CD4-positive, alpha-beta T cell treated with Interleukin-15 for 4 hours (primary cell): ENCODE data around the gene MEGF10.

Experiments used
- DNase-seq: peaks from one replicate; pipeline ENCODE4 v3.0.0-alpha.2; 2020; ENCODE audit warnings: low spot score

MEGF10 gene

DNA sequence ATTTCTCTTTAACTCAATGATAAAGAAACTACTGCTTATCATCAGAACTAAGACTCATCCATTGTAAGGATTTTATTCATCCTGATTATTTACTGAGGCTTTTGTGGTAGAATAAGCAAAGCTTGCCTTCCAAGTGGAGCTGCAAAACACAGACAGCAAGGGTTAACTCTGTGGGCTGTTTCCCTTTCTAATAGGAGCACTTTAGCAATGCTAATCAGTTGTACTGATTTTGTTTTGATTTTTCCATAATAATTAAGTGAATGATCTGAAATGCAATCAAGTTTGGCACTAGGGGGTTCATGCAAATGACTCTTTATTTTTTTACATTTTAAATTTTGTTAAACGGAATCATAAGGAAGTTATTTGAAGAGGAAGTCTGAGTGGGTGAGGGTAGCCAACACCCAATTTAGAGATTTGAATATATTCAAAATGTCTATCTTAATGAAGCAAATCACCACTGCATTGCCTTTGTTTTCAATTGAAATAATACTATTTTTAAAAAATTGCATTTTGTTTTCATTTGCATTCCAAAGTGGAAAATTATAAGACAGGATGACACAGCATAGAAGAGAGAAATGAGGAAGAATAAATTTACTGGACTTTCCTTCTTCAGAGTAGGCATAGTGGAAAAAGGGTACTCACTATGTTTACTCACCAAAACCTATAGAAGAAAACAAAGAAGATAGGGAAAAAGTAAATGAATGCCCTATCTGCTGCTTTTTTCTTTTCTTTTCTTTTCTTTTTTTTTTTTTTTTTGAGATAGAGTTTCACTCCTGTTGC lies 36.6 kb downstream of the MEGF10 start:
- DNase-seq: no peak

DNA sequence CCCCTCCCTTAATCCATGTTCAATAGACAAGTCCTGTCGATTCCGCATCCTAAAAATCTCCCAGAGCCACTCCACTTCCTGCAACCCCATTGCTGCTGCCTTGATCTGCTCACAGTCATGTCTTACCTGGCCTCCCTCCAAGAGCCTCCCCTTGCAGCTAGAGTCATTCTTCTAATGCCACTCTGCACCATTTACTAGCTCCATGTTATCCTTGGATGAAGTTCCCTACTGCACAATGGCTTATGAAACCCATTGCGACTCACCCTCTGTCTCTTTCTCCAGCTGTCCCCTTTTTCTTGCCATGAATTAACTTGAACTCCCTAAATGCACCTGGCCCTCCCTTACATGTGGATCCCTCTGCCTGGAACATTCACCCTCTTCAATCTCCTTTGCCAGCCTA lies 39.5 kb downstream of the MEGF10 start:
- no peak for DNase-seq

DNA sequence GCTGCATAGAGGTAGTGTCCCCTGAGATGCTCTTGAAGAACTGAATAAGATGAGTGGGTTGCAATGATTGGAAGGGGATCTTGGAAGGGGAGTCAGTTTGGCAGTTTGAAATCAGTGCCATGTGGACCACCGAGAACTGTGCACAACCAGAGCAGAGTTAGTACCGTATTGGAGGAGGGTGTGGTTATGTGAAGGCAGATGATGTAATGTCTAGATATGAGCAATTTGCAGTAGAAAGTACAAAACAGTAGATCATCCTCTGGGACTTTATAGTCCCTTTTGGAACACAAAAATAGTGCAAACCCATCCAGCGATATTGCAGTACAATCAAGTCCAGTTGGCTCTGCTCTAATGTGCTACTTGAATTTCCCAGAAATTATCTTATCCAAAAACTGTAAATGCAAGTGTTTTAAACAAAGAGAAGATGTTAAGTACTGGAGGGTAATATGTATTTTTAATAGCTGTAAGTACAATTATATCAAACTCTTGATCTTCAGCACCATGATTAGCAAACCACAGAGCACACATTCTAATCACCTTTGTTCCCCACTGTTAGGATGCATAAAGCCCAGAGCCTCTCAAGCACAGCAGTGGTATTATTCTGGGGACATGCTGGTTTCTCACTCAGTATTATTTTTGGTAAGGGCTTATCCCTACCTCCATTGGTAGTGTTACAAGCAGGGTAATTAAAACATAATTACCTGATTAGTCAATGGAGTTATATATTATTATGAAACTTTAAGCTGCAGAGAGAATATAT lies 41.5 kb downstream of the MEGF10 start:
- DNase-seq: no peak

DNA sequence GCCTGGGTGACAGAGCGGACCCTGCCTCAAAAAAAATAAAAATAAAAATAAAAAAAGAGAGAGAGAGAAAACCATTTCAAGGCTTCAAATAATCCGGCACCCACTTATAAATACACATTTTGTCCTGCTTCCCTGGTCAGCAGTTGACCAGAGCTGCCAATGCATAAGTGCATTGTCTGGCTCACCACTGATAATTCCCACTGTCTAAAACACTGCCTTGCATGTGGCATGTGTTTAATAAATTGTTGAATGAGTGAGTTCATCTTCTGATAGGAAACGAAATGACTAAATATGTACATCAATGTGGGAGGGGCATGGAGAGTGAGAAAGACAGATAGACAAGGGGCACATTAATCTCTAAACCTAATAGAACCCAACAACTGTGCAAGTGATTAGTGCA lies 42.9 kb downstream of the MEGF10 start:
- DNase-seq: no peak

DNA sequence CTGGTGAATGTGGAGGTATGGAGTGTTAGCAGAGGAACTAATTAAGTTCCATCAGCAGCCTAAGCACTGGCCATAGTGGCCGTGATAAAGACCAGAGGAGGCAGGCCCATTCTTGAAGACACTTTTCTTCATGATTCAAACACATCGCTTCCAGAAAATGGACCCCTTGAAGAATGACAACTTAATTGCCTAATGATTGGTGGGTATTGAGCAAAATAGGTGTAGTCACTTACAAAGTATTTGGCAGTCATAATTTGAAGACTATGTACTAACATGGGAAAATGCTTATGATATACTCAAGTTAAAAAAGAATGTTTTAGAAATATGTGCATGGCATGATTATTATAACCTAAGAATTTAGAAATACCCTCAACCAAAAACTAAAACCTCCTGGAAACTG lies 44.8 kb downstream of the MEGF10 start:
- DNase-seq: no peak

DNA sequence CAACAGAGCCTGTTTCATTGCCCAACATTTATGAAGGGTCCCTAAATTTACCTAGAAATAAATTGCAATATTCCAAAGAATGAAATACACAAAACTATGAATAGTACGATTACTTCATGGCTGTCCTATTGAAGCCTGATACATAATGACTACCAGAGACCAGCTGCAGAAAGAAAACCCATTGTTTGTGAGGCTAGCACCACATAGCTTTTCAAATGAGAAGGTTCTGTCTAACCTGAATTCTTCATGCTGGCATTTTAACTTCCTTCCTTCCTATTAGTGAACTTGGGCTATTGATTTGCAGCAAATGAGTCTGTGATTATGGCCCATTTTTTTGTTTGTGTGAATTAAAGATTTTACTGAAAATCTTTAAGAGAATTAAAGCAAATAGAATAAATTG lies 47.3 kb downstream of the MEGF10 start:
- DNase-seq: no peak

DNA sequence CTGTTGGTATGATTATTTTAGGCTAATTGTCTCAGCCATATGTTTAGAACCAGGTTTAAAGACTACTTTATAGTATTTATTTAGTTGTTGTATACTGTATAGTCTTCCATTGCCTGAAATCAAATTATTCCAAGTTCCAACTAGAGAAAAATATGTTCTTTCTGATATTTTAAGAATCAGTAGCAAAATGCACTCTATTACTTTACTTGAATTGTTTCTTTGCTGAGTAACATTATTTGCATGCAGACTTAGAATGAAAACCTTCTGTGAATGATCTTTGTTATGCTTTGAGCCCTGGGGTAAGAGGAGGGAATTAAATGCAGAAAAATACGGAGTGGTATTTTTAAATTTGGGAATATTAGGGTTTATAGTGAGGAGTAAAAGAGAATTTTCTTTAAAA lies 47.9 kb downstream of the MEGF10 start:
- no peak for DNase-seq

- no peak for DNase-seq
These were observed 50.0 kb downstream of the MEGF10 start for GRCh38 chr5:127340606-127341005.

DNA sequence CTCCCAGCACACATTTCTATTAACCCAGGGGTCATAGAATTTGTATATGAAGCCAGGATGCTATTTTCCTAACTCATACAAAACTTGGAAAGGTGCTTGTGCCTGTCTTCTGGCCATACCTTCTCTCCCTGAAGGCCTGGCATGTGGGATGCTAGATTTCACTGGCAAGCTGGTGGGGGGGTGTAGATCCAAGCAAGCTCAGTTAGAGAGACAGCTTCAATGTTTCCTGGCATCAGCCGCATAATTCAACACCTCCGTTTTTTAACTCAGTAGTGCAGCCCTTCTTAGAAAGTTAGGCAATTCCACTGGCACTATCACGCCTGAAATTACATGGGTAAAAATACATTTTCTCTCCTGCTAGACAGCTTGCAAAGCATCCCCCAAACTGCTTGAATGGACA lies 51.8 kb downstream of the MEGF10 start:
- no peak for DNase-seq

- no peak for DNase-seq
These were observed 52.7 kb downstream of the MEGF10 start for GRCh38 chr5:127343313-127343712.

GRCh38 chr5:127343866-127344265 lies 53.3 kb downstream of the MEGF10 start:
- DNase-seq: no peak

- DNase-seq: no peak
These were observed 54.3 kb downstream of the MEGF10 start for GRCh38 chr5:127344931-127345330.

GRCh38 chr5:127351418-127351817 lies 60.8 kb downstream of the MEGF10 start:
- DNase-seq: no peak

DNA sequence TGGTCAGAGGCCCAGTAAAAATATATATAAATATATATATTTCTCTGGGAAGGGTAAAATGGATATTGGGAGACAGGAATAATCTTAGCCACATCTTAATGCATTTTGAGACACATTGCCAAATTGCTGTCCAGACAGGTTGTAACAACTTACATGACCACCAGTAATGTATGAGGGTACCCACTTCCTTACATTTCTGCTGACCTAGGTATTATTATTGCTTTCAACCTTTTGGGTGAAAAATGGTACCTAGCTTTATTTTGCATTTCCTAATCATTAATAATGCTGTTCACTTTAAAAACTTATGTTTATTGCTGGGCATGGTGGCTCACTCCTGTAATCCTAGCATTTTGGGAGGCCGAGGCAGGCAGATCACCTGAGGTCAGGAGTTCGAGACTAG lies 61.5 kb downstream of the MEGF10 start:
- no peak for DNase-seq

DNA sequence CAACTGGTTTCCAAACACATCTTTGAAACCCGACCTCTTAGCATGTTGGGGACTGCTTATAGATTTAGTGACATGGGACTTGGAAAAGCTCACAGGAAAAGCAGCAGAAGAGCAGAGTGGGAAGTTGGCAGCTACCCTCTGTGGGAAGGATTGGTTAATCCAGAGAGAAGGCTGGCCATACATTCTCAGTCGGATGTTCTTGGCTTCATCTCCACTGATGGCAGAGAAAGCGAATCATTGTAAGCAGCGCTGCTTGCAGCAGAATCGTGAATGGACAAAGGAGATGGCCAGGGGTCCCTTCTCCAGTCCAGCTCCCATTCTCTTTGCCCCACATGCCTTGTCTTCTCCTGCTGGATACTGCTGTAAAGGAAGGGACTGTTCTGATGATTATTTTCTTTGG lies 62.7 kb downstream of the MEGF10 start:
- DNase-seq: no peak

DNA sequence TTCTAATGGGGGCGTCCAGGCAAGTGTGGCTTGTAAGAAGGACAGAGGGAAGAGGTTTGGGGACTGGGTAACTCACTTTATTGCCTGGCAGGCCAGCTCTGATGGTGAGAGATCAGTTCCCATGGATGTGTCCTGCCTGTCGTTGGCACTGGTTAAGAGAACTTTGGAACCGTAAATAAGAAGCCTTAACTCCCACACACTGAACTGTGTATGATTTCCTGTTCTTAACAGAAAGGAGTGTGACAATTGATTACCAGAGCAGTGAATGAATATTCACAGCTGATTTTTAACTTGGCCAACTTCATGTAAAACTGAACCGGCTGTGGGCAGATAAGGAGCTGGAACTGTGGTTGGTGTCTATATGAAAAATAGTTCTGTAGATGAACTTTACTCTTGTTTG lies 63.2 kb downstream of the MEGF10 start:
- DNase-seq: no peak

DNA sequence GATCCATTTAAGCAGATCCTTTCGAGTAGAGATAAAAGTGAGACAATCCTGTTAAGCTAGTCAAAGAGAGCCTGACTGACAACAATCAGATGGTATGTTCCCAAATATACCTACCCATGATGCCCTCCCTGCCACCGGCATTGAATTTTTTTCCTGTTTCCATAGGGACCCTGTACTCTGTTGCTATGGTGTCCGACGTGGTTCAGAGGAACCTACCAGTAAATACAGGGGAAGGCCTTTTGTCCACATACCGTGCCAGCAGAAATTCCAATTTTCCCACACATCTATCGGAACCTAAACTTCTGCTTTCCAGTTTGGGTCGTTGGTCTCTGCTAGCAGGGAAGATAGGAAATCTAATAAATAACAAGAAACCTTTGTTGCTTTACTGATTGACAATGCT lies 64.7 kb downstream of the MEGF10 start:
- no peak for DNase-seq

DNA sequence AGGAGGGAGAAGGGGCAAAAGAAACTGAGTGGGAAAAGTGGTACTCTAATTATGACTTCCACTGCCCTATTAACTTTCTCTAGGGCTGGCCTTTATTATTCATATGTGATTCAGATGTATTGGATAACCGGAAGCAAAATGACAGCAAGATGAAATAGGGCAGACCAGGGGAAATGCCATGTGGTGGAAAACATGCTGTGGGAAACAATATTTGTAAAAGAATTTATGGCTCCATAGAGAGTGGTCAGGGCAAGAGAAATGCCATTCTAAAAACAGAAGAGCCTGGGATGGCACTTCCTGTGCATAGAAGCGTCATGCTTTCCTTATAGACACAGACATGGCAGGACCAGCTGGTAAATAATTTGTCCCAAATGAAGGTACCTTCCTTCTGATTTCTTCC lies 67.7 kb downstream of the MEGF10 start:
- no peak for DNase-seq

GRCh38 chr5:127358740-127359139 lies 68.1 kb downstream of the MEGF10 start:
- DNase-seq: no peak

GRCh38 chr5:127359502-127359901 lies 68.9 kb downstream of the MEGF10 start:
- no peak for DNase-seq

GRCh38 chr5:127363403-127363802 lies 72.8 kb downstream of the MEGF10 start:
- DNase-seq: no peak

- no peak for DNase-seq
These were observed 76.4 kb downstream of the MEGF10 start for GRCh38 chr5:127367029-127367428.

DNA sequence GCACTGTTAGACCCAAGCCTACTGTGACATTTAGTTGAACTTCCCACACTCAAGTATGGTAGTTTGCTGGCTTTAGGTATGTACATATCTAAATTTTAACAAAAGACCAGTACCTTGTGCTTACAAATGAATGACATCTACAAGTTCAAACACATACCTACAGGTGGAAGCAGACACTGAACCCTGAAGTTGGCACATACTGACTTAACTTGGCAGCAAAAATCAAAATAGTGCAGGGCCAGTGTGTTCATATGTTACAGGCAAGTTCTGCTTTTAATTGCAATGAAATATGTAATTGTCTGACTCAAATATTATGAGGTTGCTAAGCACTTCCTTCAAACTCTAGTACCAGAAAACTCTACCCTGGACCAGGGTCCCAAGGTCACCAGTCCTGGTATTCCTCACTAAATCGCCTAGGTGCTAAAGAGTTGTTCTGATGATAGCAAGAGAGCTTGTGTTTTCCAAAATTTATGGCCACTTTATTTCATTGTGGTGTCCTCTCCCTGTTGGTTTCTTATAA lies 77.4 kb downstream of the MEGF10 start:
- DNase-seq: no peak

GRCh38 chr5:127369796-127370195 lies 79.2 kb downstream of the MEGF10 start:
- DNase-seq: no peak
